Right kidney (tissue), 1 donor: ENCODE measurements around the gene CDH2.

Source experiments
- DNase-seq: peaks from one replicate; pipeline ENCODE4 v3.0.0-alpha.2; 2016

The CDH2 gene

GRCh38 chr18:28088477-28088876 lies 88.5 kb downstream of the CDH2 start:
- no peak for DNase-seq

DNA sequence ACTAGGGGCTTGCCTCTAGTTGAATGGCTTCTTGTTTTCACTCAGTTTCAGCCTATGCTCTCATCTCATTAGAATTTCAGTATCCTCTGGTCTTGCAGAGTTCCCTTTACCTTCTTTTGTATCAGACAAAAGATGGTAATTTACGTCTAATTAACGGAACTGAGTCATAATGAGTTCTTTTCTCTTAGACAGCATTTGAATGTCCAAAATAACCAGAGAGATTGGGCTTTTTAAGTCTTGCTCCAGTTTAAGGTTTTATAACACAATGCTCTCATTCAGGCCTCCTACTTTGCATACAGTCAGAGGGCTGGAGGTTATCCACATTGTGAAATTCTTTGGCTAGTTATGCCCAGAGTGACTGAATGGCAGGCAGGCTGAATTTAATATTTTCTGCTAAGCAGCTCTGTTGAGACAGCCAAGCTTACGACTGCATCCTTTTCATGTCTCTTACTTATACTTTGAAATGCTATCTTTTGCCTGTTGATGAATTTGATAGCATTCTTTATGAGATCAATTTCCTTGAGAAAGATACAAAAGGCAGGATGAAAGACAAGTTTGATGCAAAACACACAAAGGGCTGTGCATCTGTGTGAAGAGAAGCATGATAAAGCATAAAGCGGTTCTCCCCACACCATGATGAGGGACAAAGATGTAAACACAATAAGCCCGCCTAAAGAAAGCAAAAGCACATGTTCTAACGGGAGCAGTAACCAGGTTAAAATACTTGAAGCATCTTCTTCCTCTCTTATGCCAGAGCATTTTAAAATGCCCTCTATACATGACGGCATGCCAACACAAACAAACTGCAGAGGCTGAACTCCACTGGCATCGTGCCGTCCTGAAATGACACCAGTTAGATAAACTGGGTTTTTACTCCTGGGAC lies 90.0 kb downstream of the CDH2 start:
- DNase-seq, result no peak

DNA sequence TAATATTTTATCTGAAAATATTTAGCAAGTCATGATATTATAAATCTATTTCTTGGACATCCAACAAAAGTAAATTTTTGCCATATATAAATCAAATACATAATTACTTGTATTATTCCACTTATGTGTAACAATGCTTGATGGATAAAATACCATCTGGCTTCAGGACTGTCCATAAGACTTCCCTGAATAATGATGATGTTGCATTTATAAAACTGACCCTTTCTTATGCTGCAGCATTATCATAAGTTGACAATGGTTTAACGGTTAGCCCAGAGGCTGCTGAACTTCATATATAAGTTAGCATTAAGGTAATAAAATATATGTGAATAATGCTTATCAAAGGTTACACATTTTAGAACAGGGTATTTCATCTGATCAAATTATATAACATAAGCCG lies 95.4 kb downstream of the CDH2 start:
- DNase-seq, result no peak

- no peak for DNase-seq
Observed at GRCh38 chr18:28080876-28081300, 96.0 kb downstream of the CDH2 start.

DNA sequence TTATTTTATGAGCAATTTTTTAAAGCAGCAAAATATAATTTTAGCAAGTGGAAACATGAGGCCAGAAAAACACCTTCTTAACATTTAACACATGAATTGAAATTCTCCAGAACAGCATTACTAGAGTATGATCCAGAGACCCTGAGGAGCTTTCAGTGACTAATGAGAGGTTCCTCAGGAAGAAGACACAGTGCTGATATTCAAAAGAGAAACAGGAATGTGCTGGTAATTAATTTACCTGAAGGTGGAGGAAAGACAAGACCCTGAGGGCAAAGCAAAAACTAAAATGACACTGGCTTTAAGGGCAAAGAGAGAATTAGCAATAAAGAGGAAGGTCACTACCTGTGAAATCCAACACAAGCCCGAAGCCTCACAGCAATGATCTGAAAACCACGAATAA lies 97.0 kb downstream of the CDH2 start:
- DNase-seq, result no peak

DNA sequence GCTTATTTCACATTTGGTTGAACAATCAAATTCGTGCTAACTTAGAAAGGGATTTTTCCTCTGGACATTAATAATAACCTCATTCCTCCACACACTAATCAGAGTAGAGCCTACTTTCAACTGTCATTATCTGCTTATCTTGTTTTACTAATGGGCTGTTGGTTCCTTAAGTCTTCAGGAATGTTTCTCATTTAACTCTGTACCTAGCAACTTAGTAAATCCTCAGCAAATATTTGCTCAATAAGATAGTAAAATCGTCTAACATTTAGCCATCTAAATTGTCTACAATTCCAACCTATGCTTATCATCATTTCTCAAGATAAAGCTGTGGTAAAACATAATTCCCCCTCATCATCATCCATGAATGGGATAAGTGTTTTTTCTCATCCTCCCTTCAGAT lies 98.1 kb downstream of the CDH2 start:
- no peak for DNase-seq

GRCh38 chr18:28078298-28078697 lies 98.6 kb downstream of the CDH2 start:
- DNase-seq, result no peak

- DNase-seq, result no peak
Observed at GRCh38 chr18:28075501-28075900, 101.4 kb downstream of the CDH2 start.

DNA sequence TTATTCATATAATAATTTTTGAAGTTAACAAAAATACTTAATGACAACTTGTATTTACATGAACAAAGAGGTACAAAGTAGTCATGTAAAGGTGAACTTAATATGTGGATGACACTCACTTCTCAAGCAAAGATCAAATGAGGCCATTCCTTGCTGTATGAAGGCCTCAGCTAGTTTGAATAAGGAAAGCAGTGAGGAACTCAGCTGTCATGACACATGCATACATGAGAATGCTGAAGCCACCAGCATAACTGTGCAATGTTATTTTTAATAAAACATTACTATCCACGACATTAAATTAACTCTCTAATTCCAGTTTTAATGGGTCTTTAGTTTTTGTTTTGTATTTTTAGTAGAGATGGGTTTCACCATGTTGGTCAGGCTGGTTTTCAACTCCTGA lies 102.9 kb downstream of the CDH2 start:
- DNase-seq, result no peak

GRCh38 chr18:28073658-28074057 lies 103.3 kb downstream of the CDH2 start:
- DNase-seq, result no peak

DNA sequence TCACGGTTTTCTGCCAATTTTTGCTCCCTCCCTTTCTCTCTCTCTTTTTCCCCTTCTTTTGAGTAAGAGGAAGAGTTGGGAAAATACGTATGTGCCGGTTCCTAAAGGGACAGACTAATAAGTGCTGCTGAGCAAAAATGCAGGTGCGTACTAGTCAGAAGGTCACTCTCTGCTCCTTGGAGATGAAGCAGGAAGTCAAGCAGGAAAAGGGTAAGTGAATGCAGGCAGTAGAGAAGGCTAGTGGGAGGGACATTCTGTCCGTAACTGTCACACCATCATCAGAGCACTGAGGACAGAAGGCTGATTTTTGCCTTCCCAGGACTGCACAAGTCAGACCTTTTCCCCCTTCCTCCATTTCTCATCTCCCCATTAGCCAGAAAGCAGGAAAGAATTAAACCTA lies 105.7 kb downstream of the CDH2 start:
- DNase-seq, result no peak

GRCh38 chr18:28068207-28068606 lies 108.7 kb downstream of the CDH2 start:
- no peak for DNase-seq

DNA sequence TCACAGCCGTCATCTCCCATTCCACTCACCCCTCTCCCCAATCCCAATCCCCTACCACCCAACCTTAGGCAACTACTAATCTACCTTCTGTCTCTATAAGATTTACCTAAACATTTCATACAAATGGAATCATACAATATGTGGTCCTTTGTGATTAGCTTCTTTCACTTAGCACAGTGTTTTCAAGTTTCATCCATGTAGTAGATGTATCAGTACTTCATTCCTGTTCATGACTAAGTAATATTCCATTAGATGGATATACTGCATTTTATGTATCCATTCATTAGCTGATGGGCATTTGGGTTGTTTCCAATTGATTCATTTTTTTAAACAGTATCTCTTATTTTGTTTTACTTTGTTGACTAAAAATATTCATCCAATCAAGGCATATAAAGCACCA lies 109.6 kb downstream of the CDH2 start:
- DNase-seq, result no peak

DNA sequence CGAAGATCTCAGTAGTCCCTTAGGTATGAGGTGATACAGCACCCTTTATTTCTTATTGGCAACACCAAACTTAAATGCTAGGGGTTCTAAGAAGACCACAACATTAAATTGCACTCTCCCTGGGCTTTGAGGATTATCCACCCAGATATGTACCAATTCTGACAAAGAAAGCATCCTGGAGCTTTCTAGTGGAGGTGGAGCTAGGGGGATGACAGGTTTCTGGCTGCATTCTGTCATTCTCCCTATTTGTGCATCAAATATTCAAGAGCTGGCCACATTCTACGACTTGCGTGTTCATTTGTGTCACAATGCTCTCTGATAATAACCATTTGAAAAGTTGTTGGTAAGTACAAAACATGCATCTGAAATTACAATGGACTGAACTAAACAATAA lies 111.1 kb downstream of the CDH2 start:
- no peak for DNase-seq

DNA sequence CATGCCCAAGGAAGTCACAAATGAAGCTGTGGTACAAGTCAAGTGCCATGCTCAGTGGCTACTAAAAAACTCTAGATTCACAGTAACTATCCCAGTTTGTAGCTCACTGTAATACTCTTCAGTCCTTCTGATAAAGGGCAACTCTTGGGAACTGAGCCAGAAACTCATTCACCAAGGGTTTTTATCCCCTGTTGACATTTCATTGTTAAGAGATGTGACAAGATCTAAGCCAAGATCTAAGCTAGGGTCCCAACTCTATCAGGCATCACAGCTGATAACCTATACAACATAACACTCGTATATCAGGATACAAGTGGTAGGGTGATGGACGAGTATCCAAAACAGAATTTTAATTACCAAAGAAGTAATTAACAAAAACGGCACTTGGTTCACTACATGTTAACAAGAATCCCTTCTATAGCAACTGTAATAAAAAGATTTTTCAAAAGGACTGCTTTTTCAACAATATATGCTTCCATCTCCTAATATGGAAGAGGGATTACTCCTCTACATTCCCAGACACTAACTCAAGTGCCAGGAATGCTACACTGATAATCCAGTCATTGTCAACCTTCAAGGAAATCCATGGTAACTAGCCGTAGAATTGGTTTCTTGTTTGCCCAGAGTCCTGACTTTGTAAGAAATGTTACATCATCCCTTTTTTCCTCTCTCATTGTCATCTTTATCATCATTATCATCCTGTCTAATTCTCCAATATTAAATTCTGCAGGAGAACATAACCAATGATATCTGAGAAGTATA lies 111.7 kb downstream of the CDH2 start:
- no peak for DNase-seq

GRCh38 chr18:28063926-28064325 lies 113.0 kb downstream of the CDH2 start:
- no peak for DNase-seq

DNA sequence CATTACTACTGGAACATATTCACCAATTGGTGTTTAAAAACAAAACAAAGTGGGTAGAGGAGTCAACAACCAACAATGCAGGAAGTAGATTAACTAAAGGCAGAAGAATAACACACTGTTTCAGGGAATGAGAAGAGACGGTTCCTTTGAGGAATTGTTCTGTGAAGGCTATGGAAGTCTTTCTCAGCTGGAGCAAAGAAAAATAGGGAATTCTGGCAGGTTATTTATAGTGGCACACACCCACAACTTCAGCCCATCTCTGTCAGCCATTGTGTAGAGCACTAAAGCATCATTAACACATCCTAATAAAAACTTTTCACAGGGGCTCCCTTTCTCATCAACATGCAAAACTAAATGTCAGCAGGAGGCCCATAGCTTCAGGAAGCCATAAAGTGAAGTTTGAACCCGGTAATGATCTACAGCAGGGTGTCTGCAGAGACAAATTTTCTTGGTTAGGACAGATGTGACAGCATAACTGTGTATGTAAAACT lies 113.6 kb downstream of the CDH2 start:
- DNase-seq, result no peak

- DNase-seq, result no peak
Observed at GRCh38 chr18:28062443-28062842, 114.5 kb downstream of the CDH2 start.

DNA sequence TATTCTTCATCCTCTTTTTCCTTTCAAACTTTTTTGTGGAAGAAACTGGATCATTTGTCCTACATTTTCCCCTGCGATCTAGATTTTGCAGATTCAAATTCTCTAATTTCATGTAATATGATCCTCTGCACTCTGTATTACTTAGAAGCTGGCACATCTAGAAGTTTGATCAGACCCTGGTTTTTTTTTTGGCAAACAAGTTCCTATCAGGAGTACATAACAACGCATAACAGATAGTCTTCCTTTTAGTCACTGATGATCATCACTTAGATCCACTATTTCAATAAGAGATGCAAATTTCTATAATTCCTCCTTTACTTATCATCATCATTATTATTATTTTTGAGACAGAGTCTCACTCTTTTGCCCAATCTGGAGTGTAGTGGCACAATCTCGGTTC lies 117.1 kb downstream of the CDH2 start:
- no peak for DNase-seq

DNA sequence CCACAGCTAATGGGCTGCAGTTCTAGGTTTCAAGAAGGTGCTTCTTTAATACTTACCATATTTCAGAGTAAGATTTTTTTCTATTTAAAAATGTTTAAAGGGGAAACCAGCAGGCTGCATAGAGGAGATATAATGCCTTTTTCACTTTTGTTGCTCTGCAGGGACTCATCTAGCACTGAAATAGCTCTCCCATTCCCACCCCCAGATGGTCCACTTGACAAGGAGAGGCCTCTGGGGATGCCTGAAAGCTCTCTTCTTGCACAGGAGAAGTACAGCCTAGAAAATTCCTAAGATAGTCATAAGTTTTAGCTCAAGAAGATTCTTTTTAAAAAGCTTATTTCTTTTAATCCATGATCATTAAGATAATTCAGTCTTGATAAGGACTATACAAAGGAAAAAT lies 126.4 kb downstream of the CDH2 start:
- DNase-seq, result no peak

DNA sequence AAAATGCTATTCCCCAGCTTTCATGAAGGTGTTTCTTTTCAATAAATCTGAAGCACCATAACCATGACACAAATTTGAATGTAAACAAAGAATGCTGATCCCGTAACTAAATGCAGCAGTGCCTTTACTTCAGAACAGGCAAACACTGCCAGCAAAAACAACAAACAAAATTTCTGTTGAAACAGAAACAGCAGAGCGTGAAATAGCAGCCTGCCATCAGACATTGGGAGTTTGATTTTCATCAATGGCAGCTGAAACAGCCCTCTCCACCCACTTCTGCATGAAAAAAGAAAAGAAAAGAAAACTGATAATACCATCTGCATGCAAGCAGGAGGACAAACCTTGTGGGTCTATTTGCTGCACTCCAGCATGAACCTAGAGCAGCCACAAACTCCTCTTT lies 128.3 kb downstream of the CDH2 start:
- no peak for DNase-seq

DNA sequence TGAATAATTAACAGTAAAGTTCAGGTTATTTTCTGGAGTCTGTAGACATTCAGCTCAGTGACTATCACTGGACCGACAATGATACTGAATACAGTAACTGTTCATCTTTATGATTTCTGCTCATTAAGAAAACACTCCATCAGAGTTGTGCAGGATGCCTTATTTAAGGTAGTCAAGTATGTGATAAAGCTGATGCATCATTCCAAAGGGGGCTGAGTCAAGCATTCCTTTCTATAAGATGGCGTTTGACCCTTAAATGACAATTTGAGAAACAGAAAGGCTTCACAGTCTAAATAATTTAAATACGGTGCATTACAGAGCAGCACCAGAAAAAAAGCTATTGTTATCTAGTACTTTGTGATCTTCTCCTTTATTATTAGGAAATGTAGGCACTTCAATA lies 131.1 kb downstream of the CDH2 start:
- DNase-seq, result no peak

DNA sequence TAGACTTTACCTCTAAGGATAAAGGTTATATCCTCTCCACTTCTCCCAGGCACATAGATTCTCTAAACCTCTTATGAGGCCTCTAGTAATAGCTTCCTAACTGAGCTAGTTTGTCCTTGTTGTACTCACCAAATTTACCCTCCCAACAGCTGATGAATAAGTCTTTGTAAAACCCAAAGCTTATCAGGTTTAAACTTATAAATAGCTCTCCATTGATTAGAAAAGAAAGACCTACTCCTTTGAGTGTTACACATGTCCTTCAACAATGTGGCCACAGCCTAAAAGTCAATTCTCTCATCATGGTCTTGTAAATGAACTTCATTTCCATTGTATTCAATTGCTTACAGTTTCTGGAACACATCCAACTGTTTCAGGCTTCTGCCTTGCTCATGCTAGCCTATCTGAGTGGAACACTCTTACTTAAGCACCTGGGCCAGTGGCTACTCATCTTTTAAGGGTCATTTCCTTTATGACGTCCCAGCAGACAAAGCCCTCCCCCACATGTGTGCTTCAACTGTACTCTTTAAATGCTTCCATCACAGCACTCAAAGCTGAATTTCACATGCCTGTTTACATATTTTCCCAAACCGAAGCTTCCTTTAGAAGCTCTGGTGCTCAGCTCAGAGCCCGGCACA lies 131.6 kb downstream of the CDH2 start:
- no peak for DNase-seq
